ENCODE data around the gene ACAN. TPM values are rescaled to one million over a fixed set of nuclear protein-coding genes. Genes with fewer than 3 reads are reported as not detected.
"Not testable (repeated sequence)": the region's sequence is repeated elsewhere in the genome, so short reads cannot be mapped to it uniquely, and the experiment has no call there.

Gene ACAN
- total RNA-seq, 1 experiment from 2014 or later = 0.59 TPM

DNA sequence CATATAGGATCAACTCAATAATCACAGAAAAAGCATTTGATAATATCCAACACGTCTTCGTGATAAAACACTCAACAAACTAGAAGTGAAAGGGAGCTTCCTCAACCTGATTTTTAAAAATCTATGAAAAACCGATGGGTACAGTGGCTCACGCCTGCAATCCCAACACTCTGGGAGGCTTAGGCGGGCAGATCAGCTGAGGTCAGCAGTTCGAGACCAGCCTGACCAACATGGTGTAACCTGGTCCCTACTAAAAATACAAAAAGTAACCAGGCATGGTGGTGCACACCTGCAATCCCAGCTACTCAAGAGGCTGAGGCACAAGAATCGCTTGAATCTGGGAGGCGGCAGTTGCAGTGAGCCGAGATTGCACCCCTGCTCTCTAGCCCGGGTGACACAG is 112.1 kb downstream of the ACAN start:
- Histone ChIP-seq H3K36me3 (replicated peaks; ENCODE audit: control insufficient read depth, insufficient read depth, low read length) (peaks cover 8% of the 10 kb centered on the region), H3K27me3 (ENCODE audit: control insufficient read depth, insufficient read depth, low read length) (no peaks in the 10 kb centered on the region), H3K4me3 (ENCODE audit: insufficient read depth, low read depth, low read length) (no peak overlapping the region)
- DNase-seq = no peak

DNA sequence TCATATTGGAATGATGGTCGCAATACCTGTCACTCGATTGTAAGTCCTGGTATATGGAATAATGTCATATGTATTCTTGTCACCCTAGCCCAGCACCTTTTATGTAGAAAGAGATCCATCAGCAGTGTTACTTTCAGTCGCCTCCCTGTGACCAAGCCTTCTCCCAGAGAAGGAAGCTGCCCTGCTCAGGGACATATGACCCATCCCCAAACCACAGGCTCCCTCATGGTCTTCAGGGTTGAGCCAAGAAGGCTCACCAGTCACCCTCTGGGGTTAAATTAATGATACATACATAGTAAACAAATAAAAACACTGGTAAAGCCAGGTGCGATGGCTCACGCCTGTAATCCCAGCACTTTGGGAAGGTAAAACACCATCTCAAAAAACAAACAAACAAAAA is 114.5 kb downstream of the ACAN start:
- no peak overlapping the region for H3K4me3 ChIP-seq (ENCODE audit: insufficient read depth, low read depth, low read length)
- H3K27me3 ChIP-seq (ENCODE audit: control insufficient read depth, insufficient read depth, low read length) = no peaks in the 10 kb centered on the region
- H3K36me3 ChIP-seq (replicated peaks; ENCODE audit: control insufficient read depth, insufficient read depth, low read length) = no peaks in the 10 kb centered on the region
- no peak for DNase-seq

DNA sequence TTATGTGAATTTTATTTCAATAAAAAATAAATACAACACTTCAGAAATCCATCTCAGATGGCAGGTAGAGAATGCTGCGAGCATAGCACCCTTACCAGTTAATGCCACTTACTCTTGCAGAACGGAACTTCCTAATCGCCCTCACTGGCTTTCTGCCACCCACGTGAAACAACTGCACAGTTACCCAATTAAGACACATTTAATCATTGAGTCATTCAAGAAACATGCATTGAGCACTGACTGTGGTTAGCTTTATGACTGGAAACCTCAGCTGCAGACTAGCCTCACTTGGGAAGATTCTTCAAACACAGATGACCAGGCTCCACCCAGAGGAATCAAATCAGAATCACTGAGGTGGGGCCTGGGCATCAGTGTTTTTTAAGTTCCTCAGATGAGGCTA is 115.5 kb downstream of the ACAN start:
- no peak for DNase-seq
- Histone ChIP-seq H3K27me3 (ENCODE audit: control insufficient read depth, insufficient read depth, low read length) (no peaks in the 10 kb centered on the region), H3K4me3 (ENCODE audit: insufficient read depth, low read depth, low read length) (no peak overlapping the region), H3K36me3 (replicated peaks; ENCODE audit: control insufficient read depth, insufficient read depth, low read length) (no peaks in the 10 kb centered on the region)

DNA sequence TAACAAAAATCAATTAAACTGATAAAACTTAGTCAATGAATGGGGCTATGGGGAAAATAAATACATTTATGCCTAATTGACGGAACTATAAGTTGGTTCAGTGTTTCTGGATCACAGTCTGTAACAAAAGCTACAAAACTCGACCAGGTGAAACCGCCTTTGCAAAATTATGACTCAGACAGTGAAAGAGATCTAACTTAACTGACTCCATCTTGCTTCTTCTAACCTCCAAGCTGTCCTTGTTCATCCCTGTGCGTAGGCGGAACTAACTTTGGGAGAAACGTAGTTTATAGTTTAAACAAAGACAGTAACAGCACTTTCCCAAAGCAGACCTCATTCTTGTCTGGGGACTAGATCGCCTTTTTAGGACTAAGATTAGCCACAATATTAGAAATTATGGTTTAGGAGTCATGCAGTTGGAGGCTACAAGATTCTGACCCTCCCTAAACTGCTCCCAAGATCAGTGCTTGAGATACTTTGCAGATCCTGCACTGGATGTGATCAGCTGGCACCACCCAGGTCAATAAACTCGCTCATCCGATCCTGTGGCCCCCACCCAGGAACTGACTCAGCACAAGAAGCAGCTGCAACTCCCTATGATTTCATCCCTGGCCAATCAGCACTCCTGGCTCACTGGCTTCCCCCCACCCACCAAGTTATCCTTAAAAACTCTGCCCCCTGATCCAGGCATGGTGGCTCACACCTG is 117.1 kb downstream of the ACAN start:
- H3K27me3 ChIP-seq (ENCODE audit: control insufficient read depth, insufficient read depth, low read length) = no peaks in the 10 kb centered on the region
- H3K4me3 ChIP-seq (ENCODE audit: insufficient read depth, low read depth, low read length) = no peak overlapping the region
- no peaks in the 10 kb centered on the region for H3K36me3 ChIP-seq (replicated peaks; ENCODE audit: control insufficient read depth, insufficient read depth, low read length)
- no peak for DNase-seq

DNA sequence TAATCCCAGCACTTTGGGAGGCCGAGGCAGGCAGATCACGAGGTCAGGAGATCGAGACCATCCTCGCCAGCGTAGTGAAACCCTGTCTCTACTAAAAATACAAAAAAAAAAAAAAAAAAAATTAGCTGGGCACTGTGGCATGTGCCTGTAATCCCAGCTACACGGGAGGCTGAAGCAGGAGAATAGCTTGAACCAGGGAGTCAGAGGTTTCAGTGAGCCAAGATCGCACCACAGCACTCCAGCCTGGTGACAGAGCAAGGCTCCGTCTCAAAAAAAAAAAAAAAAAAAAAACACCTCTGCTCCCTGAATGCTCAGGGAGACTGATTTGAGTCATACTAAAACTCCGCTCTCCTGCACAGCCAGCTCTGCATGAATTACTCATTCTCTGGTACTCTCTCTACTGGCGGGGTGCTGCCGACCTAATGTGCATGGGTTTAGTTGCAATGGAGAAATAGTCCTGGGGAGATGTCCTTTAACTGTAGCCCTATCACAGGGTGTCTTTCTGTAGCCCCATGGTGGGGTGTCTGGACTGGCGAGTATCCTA is 117.7 kb downstream of the ACAN start:
- H3K4me3 ChIP-seq (ENCODE audit: insufficient read depth, low read depth, low read length); H3K27me3 ChIP-seq (ENCODE audit: control insufficient read depth, insufficient read depth, low read length); DNase-seq; H3K36me3 ChIP-seq (replicated peaks; ENCODE audit: control insufficient read depth, insufficient read depth, low read length): not testable (repeated sequence)

Other genes with a start within 250 kb of the ACAN start
- gene AEN, start 182.1 kb upstream of the ACAN start, total RNA-seq (2014; rRNA removed; shearing (Covaris generic)) = 60.7 and 64.8 TPM in 2 replicates
- 0.14 and 3.4 TPM in 2 replicates for gene ISG20, start 164.4 kb upstream of the ACAN start, total RNA-seq (2014; rRNA removed; shearing (Covaris generic))
- gene HAPLN3, start 92.1 kb downstream of the ACAN start, total RNA-seq (2014; rRNA removed; shearing (Covaris generic)) = 8.1 and 11.5 TPM in 2 replicates
- 151 and 182 TPM in 2 replicates for gene MFGE8, start 109.9 kb downstream of the ACAN start, total RNA-seq (2014; rRNA removed; shearing (Covaris generic))